SH-SY5Y (cell line): Measurements from ENCODE around the gene C5orf15.

Source experiments
- GATA2 ChIP-seq: IDR thresholded peaks from 2 replicates; pipeline ENCODE4 v1.6.1; 2011; ENCODE audit warnings: mild to moderate bottlenecking, low read depth, low read length
- GATA3 ChIP-seq: IDR thresholded peaks from 2 replicates; pipeline ENCODE4 v1.6.1; 2011; ENCODE audit warnings: low read depth, mild to moderate bottlenecking, low read length, moderate library complexity

GRCh38 chr5:133931546-133931945 is 36.9 kb downstream of the C5orf15 start:
- TF ChIP-seq GATA2 (no peak), GATA3 (no peak)
